Putamen (tissue), 1 donor: ENCODE measurements around the gene CDK13.

Experiments
- DNase-seq: peaks from one replicate; pipeline ENCODE4 v3.0.0-alpha.2; 2016; ENCODE audit warnings: low spot score

The CDK13 gene

GRCh38 chr7:39948956-39949928 lies 814 bp upstream of the CDK13 start:
- DNase-seq: peak; percentile 100

DNA sequence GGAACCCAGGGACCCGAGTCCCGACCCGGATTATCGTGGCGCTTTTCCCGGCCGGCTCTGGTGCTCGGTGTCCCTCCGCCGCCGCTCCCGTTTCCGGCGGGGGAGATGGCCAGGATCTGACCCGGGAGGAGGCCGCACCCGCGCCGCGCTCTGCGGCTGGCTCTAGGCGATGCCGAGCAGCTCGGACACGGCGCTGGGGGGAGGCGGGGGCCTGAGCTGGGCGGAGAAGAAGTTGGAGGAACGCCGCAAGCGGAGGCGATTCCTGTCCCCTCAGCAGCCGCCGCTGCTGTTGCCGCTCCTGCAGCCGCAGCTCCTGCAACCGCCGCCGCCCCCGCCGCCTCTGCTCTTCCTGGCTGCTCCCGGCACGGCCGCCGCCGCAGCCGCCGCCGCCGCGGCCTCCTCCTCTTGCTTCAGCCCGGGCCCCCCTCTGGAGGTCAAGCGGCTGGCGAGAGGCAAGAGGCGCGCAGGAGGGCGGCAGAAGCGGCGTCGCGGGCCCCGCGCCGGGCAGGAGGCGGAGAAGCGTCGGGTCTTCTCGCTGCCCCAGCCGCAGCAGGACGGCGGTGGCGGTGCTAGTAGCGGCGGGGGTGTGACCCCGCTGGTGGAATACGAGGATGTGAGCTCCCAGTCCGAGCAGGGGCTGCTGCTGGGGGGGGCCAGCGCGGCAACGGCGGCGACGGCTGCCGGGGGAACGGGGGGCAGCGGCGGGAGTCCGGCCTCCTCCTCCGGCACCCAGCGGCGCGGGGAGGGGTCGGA lies 593 bp downstream of the CDK13 start:
- peak; percentile 48 for DNase-seq

DNA sequence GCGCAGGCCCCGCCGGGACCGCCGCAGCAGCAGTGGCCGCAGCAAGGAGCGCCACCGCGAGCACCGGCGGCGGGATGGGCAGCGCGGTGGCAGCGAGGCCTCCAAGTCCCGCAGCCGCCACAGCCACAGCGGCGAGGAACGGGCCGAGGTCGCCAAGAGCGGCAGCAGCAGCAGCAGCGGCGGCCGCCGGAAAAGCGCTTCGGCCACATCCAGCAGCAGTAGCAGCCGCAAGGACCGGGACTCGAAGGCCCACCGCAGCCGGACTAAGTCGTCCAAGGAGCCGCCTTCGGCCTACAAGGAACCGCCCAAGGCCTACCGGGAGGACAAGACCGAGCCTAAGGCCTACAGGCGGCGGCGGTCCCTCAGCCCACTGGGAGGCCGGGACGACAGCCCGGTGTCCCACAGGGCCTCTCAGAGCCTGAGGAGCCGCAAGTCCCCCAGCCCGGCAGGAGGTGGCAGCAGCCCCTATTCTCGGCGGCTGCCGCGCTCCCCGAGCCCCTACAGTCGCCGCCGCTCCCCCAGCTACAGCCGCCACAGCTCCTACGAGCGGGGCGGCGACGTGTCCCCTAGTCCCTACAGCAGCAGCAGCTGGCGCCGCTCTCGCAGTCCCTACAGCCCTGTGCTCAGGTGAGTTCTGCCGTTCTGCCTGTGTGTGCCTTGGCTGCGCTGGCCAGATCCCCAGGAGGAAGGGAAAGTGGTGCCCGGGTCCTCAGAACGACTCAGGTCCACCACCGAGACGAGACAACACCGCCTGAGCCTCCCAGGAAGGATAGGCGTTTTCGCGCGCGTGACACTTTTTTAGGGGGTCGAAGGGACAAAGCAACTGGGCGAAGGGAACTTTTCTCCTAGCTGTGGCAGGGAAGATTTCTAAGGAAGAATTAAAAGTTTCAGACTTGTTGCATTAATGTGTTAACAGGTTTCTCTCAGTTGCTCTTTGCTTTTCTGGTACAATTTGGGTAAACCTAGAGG lies 1.5 kb downstream of the CDK13 start:
- peak; percentile 39 for DNase-seq

DNA sequence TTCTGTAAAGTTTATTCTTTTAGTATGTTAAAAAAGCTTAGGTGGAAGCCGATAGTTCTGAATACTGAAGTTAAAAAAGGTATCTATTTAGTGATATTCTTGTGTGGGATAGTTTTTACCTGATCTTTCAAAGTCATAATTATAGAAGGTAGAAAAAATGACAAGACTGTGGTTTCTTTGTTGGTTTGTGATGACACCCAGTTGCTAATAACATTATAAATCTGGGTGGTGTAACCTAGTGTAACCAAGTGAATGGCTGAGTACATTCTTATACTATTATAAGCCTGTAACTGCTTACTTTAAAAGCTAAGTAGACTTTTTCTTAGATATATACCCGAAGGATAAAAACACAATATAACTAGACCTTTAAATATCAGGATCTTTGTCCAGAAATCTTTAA lies 2.3 kb downstream of the CDK13 start:
- DNase-seq: no peak

- DNase-seq: no peak
Measured at GRCh38 chr7:39952803-39953202, 2.7 kb downstream of the CDK13 start.

DNA sequence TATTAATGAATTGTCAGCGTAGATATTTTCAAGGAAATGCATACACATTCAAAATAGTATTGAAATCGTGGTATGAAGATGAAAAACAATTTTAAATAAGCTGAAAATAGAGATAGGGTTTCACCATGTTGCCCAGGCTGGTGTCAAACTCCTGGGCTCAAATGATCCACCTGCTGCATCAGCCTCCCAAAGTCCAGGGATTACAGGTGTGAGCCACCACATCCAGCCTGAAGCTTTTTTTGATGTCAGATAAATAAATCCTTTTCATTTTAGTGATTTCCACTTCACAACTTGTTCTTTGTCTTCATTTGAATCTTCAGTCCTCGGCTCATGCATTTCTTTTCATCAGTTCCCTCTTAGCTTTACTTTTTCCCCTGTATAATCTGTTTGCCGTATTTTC lies 4.6 kb downstream of the CDK13 start:
- DNase-seq: no peak

- no peak for DNase-seq
Measured at GRCh38 chr7:39958038-39958437, 8.0 kb downstream of the CDK13 start.

DNA sequence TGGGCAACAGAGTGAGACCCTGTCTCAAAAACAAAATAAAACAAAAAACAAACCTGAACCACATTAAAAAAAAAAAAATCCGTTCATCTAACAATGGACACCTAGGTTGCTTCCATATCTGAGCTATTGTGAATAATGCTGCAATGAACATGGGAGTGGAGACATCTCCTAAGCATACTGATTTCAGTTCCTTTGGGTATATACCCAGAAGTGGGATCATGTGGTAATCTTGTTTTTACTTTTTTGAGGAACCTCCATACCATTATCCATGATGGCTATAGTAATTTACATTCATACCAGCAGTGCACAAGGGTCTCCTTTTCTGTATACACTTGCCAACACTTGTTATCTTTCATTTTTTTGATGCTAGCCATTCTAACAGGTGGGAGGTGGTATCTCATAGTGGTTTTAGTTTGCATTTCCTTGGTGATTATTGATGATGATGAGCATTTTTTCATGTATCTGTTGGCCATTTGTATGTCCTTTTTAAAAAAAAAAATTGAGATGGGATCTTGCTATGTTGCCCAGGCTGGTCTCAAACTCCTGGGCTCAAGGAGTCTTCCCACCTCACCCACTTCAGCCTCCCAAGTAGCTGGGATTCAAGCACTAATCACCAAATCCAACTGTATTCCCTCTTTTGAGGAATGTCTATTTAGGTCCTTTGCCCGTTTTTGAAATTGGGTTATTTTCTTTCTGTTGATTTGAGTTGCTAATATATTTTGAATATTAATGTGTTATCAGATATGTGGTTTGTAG lies 17.5 kb downstream of the CDK13 start:
- no peak for DNase-seq

DNA sequence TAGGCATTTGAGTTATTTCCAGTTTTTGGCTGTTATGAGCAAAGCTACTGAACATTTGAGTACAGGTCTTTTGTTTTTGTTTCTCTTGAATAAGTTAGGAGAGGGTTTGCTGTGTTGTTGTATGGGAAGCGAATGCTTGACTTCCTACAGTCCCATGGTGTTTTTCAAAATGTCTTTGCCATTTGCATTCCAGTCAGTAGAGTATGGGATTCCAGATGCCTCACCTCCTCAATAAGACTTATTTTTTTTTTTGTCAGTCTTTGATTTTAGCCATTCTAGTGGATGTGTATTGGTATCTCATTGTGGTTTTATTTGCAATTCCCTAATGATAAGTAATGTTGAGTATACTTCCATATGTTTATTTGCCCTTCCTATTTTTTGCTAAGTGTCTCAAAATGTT lies 19.4 kb downstream of the CDK13 start:
- no peak for DNase-seq

- DNase-seq: no peak
Measured at GRCh38 chr7:39971924-39972323, 21.9 kb downstream of the CDK13 start.

- no peak for DNase-seq
Measured at GRCh38 chr7:39973801-39974200, 23.7 kb downstream of the CDK13 start.

DNA sequence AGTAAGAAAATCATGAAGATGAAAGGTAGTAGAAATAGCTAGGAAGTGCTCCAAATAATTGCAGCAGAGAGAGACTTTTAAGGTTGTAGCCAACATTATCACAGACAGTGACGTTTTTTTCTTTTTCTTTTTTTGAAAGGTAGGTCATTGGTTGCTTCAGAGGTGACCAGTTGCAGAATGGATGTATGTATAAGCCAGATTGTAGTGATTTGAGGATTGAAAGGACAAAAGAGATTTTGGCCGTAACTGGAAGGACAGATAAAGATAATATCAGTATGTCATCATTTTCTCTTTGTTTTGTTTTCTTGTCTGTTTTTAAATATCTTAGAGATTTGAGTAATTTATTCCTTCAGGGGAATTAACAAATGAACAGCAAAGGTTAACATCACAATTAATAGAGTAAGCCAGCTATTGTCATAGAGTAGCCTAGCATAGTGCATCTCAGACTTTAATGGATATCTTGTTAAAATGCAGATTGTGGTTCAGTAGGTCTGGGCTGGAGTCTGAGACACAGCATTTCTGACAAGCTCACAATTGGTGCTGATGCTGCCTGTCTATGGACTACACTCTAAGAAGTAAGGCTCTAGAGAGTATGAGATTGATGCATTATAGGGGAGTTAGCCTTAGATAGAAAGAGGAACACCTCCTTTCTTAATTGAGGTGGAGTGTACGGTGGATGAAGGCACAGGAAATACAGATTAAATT lies 28.3 kb downstream of the CDK13 start:
- DNase-seq: no peak

GRCh38 chr7:39979406-39980073 lies 29.5 kb downstream of the CDK13 start:
- DNase-seq: no peak

- DNase-seq: no peak
Measured at GRCh38 chr7:39985398-39985918, 35.4 kb downstream of the CDK13 start.

GRCh38 chr7:39987641-39988347 lies 37.7 kb downstream of the CDK13 start:
- DNase-seq: peak; percentile 37

- DNase-seq: no peak
Measured at GRCh38 chr7:40000734-40001315, 50.8 kb downstream of the CDK13 start.

- no peak for DNase-seq
Measured at GRCh38 chr7:40001649-40002048, 51.6 kb downstream of the CDK13 start.

DNA sequence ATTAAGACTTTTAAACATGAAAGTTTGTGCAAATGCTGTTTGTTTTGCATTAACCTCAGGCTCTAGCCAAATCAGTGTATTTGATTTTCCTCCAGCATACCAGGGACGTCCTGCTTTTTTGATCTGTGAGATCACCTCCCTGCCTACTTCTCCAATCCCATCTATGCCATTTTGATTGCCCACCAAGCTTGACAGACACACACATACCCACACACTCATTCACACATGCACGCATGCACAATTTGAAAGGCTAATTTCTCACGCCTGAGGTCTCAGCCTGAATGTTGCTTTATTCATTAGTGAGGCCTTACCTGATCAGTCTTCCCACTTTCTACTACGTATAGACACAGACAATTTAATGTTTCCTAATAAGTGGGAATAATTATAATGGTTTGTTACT lies 53.5 kb downstream of the CDK13 start:
- DNase-seq: no peak
